Psoas muscle (tissue), 8 donors: ENCODE results near the gene SFT2D3. TPM values are rescaled to one million over a fixed set of nuclear protein-coding genes. Genes with fewer than 3 reads are reported as not detected.
A peak's percentile ranks its signal among the peaks of the same experiment; 100 is the strongest.

Source experiments
- ATAC-seq, 4 donors: fragments of 200-7000 bp; cut with Tn5 transposase; one replicate each; pipeline ENCODE4 v1.9.1; 2020; ENCODE audit warnings: moderate library complexity in 3 of 4, mild to moderate bottlenecking in 2 of 4
- DNase-seq, 2 donors: peaks; one replicate each; pipeline ENCODE4 v3.0.0-alpha.2; 2020
- H3K27ac ChIP-seq: fragments of 200-600 bp; one replicate; pipeline ENCODE4 v1.8.0; 2022
- H3K27me3 ChIP-seq, 3 donors: fragments of 200-600 bp in 1 of 3; one replicate each; pipeline versions ENCODE4 v1.6.1 to v1.8.0; 2013 to 2022; ENCODE audit warnings: low read length in 2 of 3, mild to moderate bottlenecking in 2 of 3, moderate library complexity in 1 of 3; ENCODE audit not compliant: insufficient read depth in 3 of 3
- H3K36me3 ChIP-seq, 2 donors: fragments of 200-600 bp in 1 of 2; one replicate each; pipeline versions ENCODE4 v1.6.1 to v1.8.0; 2013 to 2022; ENCODE audit warnings: low read depth in 1 of 2, mild to moderate bottlenecking in 1 of 2, moderate library complexity in 1 of 2; ENCODE audit not compliant: insufficient read depth in 1 of 2
- H3K4me1 ChIP-seq: fragments of 200-600 bp; one replicate; pipeline ENCODE4 v1.8.0; 2022
- H3K4me3 ChIP-seq: fragments of 200-600 bp; one replicate; pipeline ENCODE4 v1.8.0; 2022; ENCODE audit warnings: mild to moderate bottlenecking
- H3K9me3 ChIP-seq: fragments of 200-600 bp; one replicate; pipeline ENCODE4 v1.8.0; 2022
- CTCF ChIP-seq: fragments of 200-600 bp; IDR thresholded peaks from one replicate; pipeline ENCODE4 v1.8.0; 2022; ENCODE audit warnings: antibody characterized with exemption
- WGBS, 3 donors: extraction: QIAGEN DNeasy Blood & Tissue Kit; methylation state at CpG; one replicate each; pipeline versions ENCODE4 v1.1.6 to v1.1.7; 2013; 5-methylcytosine and 5-hydroxymethylcytosine counted together
- intact Hi-C, 2 donors: fragments of 100-400 bp; cut with DNase I; formaldehyde crosslinking; loops; one replicate each; pipeline versions ENCODE4 v1.11.0 to v1.14.2; 2022
- polyA plus RNA-seq, 3 donors: library from polyadenylated mRNA; stranded (reverse); fragments of 200-250 nt; gene quantifications; one replicate each; pipeline ENCODE4 v1.2.3, GENCODE V29; 2013
- total RNA-seq, 4 donors: library from RNA; stranded (reverse); fragmentation: NEBNext Ultra II Directional in 2 of 4; extraction: Animal tissue kit (Norgen Biotek cat#: 25700) in 2 of 4; gene quantifications; one replicate each; pipeline versions ENCODE4 v1.2.1 to v1.2.4, GENCODE V29; 2021 to 2023
- donor health status: healthy with polysubstance abuse.
- donor health status: DM: no; HTN: no; CAD: no; lungs with moderate emphysema.
- donor health status: Bipolar disorder and iron deficiency.
- donor health status: healthy.
- donor health status: DM: yes; HTN: yes; CAD: no.
- donor health status: DM: no; HTN: no; CAD: no.
- donor health status: DM: no; HTN: no; CAD: no.
- donor health status: DM: yes; HTN: yes; CAD: no.

The SFT2D3 gene
- total and polyA plus RNA-seq, 7 donors, result 1.5 to 4.1 (median 2.2) TPM

- 68 to 82% (median 77%) methylated on average over 6 of the region's 6 CpGs for WGBS, 3 donors
- Histone ChIP-seq H3K36me3 (no peaks in the 10 kb centered on the region), H3K27me3 (peaks cover 0 to 1% (median 0%) of the 10 kb centered on the region in 3 donors), H3K27ac (peak overlapping the region; percentile 61), H3K9me3 (no peaks in the 10 kb centered on the region), H3K4me1 (peaks cover 6% of the 10 kb centered on the region), H3K4me3 (peak overlapping the region; percentile 58)
- no peak for TF ChIP-seq CTCF
- intact Hi-C loops, result no loop called here
- ATAC-seq (peak in 1 of 4 donors; percentile 2), DNase-seq (no peak)
These were observed 37.7 kb upstream of the SFT2D3 start for GRCh38 chr2:127663566-127664064.

GRCh38 chr2:127664065-127664894 lies 37.0 kb upstream of the SFT2D3 start:
- intact Hi-C loops, result no loop called here
- Histone ChIP-seq H3K36me3 (no peaks in the 10 kb centered on the region), H3K4me3 (peak overlapping the region; percentile 58), H3K27ac (peak overlapping the region; percentile 61), H3K27me3 (peaks cover 0 to 1% (median 0%) of the 10 kb centered on the region in 3 donors), H3K9me3 (no peaks in the 10 kb centered on the region), H3K4me1 (peaks cover 6% of the 10 kb centered on the region)
- DNase-seq (no peak), ATAC-seq (peak; percentile 50 to 66 (median 52))
- TF ChIP-seq CTCF, result no peak
- 13 to 27% (median 14%) methylated on average over 43 to 69 of the region's 69 CpGs for WGBS, 3 donors

GRCh38 chr2:127664895-127665225 lies 36.4 kb upstream of the SFT2D3 start:
- DNase-seq, result no peak
- peak overlapping the region; percentile 61 for H3K27ac ChIP-seq
- H3K9me3 ChIP-seq, result no peaks in the 10 kb centered on the region
- peaks cover 6% of the 10 kb centered on the region for H3K4me1 ChIP-seq
- no peaks in the 10 kb centered on the region for H3K36me3 ChIP-seq
- TF ChIP-seq CTCF, result no peak
- peaks cover 0 to 1% (median 0%) of the 10 kb centered on the region in 3 donors for H3K27me3 ChIP-seq
- 84 to 95% (median 89%) methylated on average over 6 of the region's 6 CpGs for WGBS, 3 donors
- no peak for ATAC-seq
- peak overlapping the region; percentile 58 for H3K4me3 ChIP-seq
- intact Hi-C loops, result no loop called here

- H3K27me3 ChIP-seq, result peaks cover 0 to 1% (median 0%) of the 10 kb centered on the region in 3 donors
- no peaks in the 10 kb centered on the region for H3K9me3 ChIP-seq
- ATAC-seq, result no peak
- peak overlapping the region; percentile 61 for H3K27ac ChIP-seq
- 84 to 87% (median 85%) methylated on average over 8 of the region's 8 CpGs for WGBS, 3 donors
- intact Hi-C loops, result no loop called here
- H3K36me3 ChIP-seq, result no peaks in the 10 kb centered on the region
- H3K4me1 ChIP-seq, result peaks cover 6% of the 10 kb centered on the region
- no peak for TF ChIP-seq CTCF
- no peak for DNase-seq
- no peak overlapping the region for H3K4me3 ChIP-seq
These were observed 35.9 kb upstream of the SFT2D3 start for GRCh38 chr2:127665267-127665893.
